Endothelial cell of hepatic sinusoid (primary cell): ENCODE data around the gene COQ3.
"Not testable (repeated sequence)": the region's sequence is repeated elsewhere in the genome, so short reads cannot be mapped to it uniquely, and the experiment has no call there.

Source experiments
- in situ Hi-C: cut with HindIII; loops from 2 replicates; pipeline ENCODE4 v1.10.0; 2017; ENCODE audit warnings: low sequenced_read_pairs

COQ3 gene

DNA sequence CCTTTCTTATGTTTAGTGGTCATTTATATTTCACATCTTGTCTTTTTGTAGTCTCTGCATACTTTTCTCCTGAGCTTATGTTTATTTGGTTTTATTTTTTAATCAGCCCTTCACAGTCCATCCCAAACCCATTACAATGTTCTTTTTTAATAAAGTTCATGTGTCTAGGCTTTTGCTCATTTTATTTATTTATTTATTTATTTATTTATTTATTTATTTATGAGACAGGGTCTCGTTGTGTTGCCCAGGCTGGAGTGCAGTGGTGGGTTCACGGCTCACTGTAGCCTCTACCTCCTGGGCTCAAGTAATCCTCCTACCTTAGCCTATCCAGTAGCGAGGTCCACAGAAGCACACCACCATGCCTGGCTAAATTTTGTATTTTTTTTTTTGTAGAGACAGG is 3.1 kb downstream of the COQ3 start:
- in situ Hi-C loops = no loop called here

DNA sequence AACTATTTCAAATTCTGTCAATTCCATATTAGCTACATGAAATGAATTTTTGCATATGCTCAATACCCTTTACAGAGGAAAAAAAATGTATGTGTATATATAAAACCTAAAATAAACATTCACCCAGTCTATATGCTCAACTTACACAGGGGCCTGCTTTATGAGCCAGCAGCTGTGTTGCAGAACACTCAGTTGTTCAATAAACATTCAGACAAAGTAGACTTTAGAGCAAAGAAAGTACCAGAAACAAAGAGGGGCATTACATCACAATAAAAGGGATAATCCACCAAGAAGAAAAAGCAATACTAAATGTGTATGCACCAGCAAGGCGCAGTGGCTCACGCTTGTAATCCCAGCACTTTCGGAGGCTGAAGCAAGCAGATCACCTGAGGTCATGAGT is 9.5 kb downstream of the COQ3 start:
- in situ Hi-C loops = no loop called here

DNA sequence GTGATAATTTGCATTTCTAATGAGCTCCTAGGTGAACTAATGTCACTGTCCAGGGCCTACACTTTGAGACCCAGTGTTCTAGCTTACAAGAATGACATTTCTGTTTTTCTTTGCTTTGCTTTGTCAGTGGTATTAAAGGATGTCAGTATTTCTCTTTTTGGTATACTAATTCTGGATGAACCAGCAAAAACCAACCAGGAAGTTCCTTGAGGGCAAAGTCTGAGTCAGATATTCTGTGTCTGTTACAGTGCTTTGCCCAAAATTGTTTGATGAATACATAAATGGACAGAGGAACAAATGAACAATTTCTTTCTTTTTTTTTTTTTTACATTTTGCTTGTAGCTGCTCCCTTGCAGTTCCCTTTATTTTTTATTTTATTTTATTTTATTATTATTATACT is 15.4 kb downstream of the COQ3 start:
- in situ Hi-C loops = no loop called here

DNA sequence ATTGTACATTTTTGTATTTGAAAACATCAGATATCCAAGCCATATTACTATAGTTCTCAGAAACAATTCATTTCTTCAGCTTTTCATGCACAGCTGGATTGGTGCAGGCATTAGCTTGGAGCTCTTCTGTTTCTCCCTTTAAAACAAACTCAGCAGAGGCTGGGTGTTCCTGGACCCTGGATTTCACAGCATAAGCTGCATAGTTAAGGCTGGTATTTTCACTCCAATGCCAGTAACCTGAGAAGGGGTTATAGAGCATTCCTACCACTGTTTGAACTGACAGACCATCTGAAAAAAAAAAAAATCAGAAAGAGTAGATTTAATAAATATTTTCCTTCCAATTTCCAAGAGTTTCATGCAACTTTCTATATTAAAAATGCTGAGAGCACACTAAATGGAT is 24.5 kb downstream of the COQ3 start:
- in situ Hi-C loops = no loop called here

DNA sequence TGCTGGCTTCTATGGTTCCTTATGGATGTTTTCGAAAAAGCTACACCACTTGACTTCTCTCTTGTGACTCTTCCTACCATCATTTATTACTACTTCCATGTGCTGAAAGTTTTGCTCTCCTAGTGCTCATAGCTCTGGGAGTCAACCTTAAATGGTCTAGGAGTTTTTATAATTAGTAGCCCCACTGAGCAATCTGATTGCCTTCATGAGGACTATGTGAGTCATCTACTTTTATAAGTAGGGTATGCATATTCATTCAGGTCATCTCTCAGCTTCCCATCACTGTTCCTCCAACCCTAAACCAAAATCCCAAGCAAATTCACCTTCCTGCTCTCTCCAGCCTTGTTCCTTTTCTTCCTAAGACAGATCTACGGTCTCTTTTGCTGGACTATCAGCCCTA is 27.1 kb downstream of the COQ3 start:
- in situ Hi-C loops = no loop called here

DNA sequence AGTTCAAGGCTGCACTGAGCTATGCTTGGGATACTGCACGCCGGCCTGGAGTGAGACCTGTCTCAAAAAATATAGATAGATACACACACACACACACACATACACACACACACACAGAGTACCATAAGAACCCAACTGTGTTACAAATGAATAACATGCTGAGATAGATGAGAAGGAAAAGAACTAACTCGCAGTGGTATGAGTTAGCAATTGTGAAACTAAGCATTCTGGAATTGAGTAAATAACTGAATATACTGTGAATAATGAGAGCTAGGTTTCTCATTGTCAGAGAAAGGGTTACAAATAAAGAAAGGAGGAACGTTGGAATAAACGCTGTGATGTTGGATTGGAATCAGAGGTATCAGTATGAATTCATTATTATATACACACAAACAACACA is 30.0 kb downstream of the COQ3 start:
- in situ Hi-C loops = no loop called here

DNA sequence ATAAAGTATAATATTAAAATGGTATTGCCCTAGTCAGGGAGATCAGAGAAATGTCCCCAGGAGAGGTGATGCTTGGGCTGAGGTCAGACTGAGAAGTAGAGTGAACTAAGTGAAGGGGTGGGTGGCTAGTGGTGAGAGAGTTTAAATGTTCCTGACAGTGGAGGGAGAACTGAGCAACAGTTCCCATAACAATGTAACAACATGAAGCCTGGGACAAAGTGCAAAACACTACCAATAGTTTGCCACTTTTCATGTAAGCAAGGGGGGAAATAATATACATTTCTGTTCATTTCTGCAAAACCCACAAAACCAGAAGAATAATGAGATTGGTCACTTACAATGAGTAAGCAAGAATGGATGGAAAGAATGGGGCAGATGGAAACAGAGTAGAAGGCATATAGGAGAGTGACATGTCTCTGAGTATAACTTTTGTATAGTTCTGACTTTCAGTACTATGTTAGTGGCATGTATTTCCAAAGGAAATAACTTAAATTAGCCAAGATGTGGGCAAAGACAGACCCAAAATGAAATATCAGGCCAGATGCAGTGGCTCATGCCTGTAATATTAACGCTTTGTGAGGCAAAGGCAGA is 31.2 kb downstream of the COQ3 start:
- in situ Hi-C loops = no loop called here

DNA sequence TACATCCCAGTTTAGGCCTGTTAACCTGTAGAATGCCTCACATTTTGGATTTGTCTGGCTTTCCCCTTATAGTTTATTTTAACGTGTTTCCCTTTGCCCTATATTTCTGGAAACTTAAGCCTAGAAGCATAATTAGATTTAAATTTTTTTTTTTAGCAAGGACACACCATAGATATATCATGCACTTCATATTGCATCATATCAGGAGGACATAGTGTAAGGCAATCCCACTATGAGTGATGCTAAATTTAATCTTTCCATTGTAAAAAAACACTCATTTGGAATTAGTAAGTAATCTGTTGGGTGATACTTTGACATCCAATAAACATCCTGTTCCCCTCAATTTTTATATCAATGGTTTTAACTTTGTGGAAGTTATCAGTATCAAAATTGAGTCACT is 34.2 kb downstream of the COQ3 start:
- in situ Hi-C loops = no loop called here

DNA sequence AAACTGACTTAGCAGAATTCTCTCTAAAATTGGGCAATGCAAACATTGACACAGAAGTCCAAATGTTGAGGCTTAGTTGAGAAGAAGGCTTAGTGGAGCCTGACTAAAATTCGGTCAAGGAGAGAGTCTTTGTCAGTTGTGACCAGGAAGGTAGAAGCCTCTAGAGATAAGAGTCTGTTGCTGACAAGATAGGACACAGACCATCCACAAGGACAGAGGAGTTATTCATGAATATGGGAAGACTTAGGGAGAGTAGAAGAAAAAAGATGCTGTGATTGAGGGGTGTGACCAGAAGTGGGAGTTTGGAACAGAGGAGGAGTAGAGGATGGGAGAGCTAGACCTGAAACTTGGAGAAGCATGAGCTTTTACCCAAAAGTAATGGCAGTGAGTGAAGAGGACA is 37.4 kb downstream of the COQ3 start:
- in situ Hi-C loops = no loop called here

DNA sequence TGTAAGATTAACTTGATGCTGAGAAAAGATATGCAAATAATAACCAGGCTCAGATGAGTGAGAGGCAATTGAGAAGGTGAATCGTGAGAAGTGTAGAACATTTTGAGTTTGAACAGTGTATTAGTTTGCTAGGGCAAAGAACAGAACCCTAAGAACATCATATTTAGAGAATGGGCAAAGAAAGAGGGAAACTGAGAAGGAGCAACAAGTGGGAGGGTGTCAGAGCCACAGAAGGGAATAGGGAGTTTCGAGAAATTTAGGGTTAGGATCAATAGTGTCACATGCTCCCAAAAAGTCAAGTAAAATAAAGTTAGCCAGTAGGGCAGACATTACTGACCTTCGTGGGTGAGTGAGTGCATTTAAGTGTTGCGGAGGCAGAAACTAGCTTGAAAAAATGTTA is 39.0 kb downstream of the COQ3 start:
- in situ Hi-C loops = no loop called here

DNA sequence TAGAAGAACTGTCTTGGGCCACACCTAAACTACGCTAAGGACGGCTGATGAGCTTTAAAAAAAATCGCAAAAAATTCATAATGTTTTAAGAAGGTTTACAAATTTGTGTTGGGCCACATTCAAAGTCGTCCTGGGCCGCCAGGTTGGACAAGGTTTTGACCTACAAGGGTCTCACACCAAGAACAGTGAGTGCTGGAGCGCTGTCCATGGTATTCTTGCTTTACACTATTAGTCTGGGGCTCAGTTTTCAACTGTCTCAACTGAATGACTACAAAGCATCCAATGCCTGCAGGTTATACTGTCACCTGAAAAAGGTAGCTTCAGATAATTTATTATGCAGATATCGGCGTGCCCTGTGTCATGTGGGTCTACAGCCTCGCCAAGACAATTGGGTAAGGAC is 40.9 kb downstream of the COQ3 start:
- in situ Hi-C loops = no loop called here

DNA sequence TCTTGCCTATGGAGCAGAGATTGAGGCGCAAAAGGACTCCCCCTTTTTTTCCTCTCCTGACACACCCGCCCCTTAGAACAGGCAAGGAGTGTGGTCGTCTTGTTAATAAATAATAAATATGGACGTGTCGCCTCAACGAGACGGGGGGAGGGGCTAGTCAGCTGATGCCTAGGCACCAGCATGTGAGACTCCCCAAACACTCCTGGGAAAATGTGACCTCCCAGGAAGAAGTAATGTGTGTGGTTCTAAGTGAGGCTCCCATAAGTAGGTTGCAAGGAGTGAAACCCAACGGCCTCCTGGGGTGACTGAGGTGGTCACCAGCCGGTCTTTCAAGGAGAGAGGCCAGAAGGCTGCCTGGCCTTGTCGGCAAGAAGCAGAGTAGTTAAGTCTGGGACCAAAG is 43.4 kb downstream of the COQ3 start:
- in situ Hi-C loops = no loop called here

DNA sequence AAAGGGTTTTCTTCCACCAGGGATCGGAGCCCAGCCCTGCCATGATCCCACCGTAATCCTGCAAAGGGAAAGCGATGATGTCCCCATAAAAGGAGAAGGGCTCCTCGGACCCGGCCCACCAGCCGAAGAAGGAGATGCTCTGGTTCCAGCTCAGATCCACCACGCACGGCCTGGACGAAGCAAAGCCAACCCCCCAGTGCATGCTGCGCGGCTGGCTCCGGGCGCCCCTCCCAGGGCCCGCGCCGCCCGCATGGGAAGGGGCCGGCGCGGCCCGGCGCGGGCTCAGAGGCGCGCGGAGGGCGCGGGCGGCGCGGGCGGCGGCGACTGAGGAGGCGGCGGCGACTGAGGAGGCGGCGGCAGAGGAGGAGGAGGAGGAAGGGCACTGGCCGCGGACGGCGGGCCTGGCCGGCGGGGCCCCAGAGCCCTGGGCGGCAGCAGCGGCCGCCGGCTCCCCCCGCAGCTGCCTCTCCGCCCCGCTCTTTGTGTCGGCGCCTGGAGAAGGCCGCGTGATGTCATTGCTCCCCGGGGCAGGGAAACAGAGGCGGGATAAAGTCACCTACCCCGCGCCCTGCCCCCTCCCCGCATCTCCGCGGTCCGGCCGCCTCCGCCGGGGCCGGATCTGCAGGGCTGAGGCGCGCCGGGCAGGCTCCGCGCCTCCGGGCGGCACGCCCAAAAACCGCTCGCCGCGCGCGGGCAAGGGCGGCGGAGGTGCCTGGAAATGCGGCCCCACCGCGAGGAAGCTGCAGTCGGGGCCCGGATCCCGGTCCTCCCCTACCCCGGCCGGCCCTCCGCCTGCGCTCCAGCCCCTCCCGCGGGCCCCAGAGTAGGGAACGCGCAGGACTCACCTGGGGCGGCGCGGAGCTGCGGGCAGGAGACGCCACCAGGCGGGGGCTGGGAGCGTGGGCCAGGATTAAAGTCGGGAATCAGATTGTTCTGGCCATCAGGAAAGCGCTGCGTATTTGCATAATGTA is 44.5 kb downstream of the COQ3 start, which contains the start of gene FAXC:
Gene FAXC, minus strand, starts transcription at position 504 of the 971 bp plus-strand sequence. Its CDS starts 302 bp downstream, at position 202.
- in situ Hi-C loops = no loop called here

DNA sequence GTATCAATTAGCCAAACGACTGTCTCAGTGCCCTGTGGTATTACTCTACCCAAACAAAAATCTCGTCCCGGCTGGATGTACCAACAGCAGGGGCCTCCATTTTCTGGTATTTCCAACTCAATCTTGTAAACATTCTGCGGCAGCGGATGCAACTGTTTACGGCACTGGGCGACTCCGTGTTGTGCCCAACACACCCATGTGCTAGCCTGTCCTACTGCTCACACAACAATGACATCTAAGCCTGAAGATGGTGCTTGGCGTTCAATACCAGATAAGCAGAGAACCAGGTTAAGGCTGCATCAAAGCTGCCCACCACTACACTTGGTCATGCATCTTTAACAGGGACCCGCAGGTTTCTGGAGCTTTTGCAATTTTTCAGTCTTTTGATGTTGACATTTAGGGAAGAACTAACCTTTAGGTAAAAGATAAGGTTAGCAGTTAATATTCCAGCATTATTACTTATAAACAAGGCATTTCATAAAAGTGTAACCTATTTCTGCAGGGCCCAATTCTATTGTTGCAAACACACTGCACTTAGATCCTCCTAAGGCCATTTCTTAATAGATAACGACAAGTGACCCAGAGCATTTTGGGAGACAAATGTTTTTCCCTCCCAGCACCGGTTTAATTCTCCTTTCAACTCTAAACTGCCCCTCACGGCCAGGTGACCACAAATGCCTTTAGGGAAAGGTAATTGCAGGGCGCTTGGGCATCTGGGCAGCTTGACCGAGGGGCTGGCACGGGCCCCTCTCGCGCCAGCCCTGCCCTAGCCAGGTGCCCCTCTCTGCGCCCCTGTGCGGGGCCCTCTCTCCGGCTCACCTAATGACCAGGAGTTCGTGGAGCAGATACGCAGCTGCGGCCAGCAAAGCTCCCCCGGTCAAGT is 45.5 kb downstream of the COQ3 start:
- in situ Hi-C loops = no loop called here

DNA sequence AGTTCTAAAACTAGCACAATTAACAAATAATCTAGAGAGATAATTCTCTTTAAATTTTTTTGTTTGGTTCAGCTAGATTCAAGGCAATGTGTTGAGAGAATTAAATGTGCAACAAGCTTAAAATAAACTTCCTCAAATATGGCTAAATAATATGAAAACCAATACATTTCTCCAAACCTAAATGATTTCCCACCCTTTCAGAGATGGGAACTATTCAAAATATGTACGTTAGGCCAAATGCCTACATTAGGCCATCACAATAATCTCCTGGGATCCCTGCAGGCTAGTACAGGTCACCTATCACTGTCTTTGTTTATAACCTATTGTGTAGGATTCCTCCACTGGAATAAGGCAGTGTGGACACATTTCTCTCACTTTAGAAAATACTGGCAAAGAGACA is 46.2 kb downstream of the COQ3 start:
- in situ Hi-C loops = no loop called here

DNA sequence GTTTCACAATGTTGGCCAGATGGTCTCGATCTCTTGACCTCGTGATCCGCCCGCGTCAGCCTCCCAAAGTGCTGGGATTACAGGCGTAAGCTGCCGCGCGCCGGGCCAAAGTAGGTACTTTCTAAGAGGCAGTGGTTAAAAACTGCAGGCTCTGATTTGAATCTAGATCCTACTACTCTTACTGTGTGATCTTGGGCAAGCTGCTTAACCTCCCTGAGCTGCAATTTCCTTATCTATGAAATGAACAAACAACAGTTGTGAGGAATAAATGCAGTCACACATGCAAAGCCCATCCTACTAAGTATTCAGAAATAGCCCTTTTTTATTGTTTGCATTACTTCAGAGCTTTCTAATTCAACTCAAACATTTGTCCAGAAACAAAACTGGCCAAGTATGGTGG is 47.4 kb downstream of the COQ3 start:
- in situ Hi-C loops = no loop called here

DNA sequence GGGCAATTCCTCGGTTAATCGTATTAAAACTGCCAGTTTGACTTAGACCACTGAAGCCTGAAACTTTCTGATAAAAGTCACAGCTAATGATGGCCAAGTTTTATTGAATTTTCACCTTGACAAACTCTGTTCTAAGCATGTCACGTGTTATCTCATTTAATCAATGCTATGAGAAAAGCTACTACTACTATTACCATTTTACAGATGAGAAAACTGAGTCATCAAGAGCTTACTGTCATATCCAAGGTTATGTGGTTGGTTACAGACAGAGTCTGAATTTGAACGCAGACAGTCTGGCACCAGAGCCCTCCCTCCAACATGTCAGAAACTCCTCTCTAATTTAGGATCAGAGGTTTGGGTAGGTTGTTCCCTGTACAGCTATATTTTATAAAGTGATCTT is 48.8 kb downstream of the COQ3 start:
- in situ Hi-C loops = no loop called here

DNA sequence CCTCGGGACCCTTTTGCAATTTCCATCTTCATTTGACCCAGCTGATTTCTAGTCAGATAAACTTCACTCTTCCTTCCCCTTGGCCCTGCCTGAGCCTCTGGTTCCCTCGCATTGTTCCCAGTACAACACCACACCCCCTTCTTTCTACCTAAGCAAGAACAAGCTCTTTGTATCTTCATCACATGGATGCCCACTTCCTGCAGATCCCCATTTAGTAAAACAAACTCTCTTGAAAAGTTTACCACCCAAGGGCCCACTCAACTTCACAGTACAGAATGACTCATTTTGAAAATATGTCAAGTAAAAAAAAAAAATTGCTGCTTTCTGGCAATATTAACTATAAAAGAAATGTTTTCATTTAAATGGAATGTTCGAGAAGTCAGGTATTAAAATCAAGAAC is 49.7 kb downstream of the COQ3 start:
- in situ Hi-C loops = loop anchor here (5.0 kb wide), 1 partner anchor 68 kb away; no protein-coding TSS in a partner anchor

DNA sequence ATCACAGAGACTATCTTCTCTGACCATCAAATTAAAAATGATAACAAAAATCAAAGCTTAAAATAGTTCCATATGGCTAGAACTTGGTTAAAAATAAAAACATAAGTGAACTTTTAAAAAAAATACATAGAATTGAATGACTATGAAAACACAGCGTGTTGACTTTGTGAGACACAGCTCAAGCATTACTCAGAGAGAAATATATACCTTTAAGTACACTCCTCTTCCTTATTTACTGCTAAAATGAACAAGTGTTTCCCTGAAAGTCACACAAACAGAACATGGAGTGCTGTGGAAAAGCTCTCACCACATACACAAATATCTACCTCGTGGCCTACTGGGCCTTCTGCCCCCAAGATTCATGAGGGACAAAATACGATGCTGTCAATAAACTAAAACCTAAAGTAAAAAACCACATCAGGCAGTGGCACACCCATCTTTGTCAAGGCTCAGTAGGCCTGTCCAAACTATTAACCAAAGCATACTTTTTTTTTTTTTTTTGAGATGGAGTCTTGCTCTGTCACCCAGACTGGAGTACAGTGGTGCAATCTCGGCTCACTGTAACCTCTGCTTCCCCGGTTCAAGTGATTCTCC is 52.0 kb downstream of the COQ3 start:
- in situ Hi-C loops = loop anchor here (5.0 kb wide), 1 partner anchor 70 kb away; no protein-coding TSS in a partner anchor

DNA sequence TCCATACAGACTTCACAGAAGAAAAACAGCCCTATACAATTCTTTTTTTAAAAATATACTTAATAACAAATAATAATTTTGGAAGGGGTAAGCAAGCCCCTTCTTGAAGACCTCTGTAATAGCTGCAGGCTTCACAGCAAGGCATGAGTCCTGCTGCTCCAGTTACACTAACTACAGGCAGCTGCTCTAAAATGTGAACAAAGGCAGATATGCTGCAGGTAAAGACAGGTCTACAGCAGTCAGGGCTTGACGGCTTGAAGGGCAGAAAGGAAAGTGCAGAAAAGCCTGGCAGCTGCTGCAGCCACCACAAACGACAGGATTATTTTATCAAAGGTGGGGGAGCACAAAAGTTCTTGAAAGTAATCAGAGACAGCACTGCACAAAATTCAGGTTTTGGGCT is 55.8 kb downstream of the COQ3 start:
- in situ Hi-C loops = no loop called here

DNA sequence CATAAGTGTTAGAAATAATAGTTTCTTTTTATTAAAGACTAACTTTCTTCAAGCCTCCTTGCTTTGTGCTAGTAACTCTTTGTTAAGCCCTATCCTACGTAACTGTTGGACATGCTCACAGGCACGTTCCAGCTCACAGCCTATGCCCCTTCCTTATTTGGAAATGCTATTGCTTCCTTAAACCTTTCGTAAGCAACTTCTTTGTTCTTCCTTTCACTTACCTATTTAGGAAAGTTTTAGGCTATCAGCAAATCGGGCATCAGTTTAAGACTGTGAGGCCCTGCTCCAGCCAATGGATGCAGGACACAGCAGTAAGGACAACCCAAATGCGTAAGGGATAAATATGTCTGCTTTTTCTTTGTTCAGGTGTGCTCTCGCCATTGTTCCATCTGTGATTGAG is 58.7 kb downstream of the COQ3 start:
- in situ Hi-C loops = not testable (repeated sequence)
